ENCODE data around the gene TGM5. TPM values are rescaled to one million over a fixed set of nuclear protein-coding genes. Genes with fewer than 3 reads are reported as not detected.
A peak's percentile ranks its signal among the peaks of the same experiment; 100 is the strongest.

TGM5 gene
- total RNA-seq, 4 donors from 2014 or later: not detected

- no peak for DNase-seq (ENCODE audit: low spot score in 2 of 2)
- Histone ChIP-seq H3K4me3 (no peak overlapping the region), H3K4me1 (peaks cover 0 to 30% (median 13%) of the 10 kb centered on the region in 4 donors), H3K9me3 (no peaks in the 10 kb centered on the region), H3K27me3 (no peaks in the 10 kb centered on the region), H3K27ac (peak overlapping the region in 1 of 4 donors; percentile 38), H3K36me3 (peaks cover 0 to 35% (median 0%) of the 10 kb centered on the region in 3 donors)
- 58 to 62% methylated on average over 3 of the region's 3 CpGs for WGBS, 2 donors
- no peak for TF ChIP-seq POLR2A (IDR thresholded peaks at IDR 0.05)
- no peak for TF ChIP-seq EP300 (IDR thresholded peaks at IDR 0.05)
- TF ChIP-seq CTCF (IDR thresholded peaks at IDR 0.05): no peak
Measured at GRCh38 chr15:43183270-43183669, 83.5 kb downstream of the TGM5 start.

Small RNAs within 50 kb of the gene (small RNA-seq; reads per million reads assigned to genes)
- not detected for gene RF00019

Other genes starting within 250 kb of the TGM5 start
- gene UBR1, start 160.9 kb downstream of the TGM5 start, total RNA-seq: 10 to 100 TPM; 28.8 to 42.0 (median 31.0) TPM
- 10 to 100 TPM; 19.5 to 49.8 (median 35.6) TPM for gene TMEM62, start 133.3 kb downstream of the TGM5 start, total RNA-seq
- 100 to 1,000 TPM in 2 of 4 donors, 10 to 100 TPM in 2; 59.4 to 171 (median 97.2) TPM for gene CCNDBP1, start 81.5 kb downstream of the TGM5 start, total RNA-seq
- gene EPB42, start 45.9 kb downstream of the TGM5 start, total RNA-seq: under 1 TPM in 2 of 4 donors, not detected in 2; 0.30 to 0.44 TPM
- not detected for gene TGM7, start 35.3 kb upstream of the TGM5 start, total RNA-seq
- 10 to 100 TPM in 2 of 4 donors, 1 to 10 TPM in 2; 4.0 to 14.4 (median 9.8) TPM for gene LCMT2, start 63.6 kb upstream of the TGM5 start, total RNA-seq
- 10 to 100 TPM; 27.0 to 48.0 (median 31.6) TPM for gene ZSCAN29, start 104.1 kb upstream of the TGM5 start, total RNA-seq
- 10 to 100 TPM; 11.8 to 17.5 (median 14.3) TPM for gene TUBGCP4, start 104.2 kb upstream of the TGM5 start, total RNA-seq
- gene TP53BP1, start 226.2 kb upstream of the TGM5 start, total RNA-seq: 10 to 100 TPM; 37.6 to 47.4 (median 42.4) TPM